ENCODE results near the gene MCOLN3. TPM values are rescaled to one million over a fixed set of nuclear protein-coding genes. Genes with fewer than 3 reads are reported as not detected.

Gene MCOLN3
- total RNA-seq, 1 donor from 2014 or later, result 0.68 TPM

DNA sequence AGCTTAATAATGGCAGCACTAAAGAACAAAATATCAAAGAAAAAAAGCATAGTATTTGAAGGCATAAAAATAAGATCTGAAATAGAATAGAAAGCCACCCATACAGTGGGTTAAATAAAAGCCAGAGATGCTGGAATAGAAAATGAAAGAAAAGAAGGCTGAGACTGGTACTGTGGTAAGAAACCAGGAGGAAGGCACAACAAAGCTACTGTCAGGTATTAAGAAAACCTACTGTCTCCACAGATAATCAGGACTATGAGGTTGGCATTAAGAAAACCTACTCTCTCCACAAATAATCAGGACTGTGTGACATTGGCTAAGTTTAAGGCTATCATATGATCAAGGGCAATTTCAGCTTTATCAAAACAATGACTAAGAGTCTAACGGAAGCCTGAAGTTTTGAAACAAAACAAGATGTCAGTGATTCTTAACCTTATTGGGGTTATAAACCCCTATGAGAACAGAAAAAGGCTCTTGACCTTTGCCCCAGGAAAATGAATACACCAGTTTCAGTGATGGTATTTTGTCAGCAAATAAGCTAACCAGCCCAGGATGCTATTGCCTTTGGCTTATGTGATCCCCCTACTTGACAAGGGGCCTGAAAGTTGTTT lies 75.8 kb downstream of the MCOLN3 start:
- H3K4me1 Mint-ChIP-seq (ENCODE audit: low read depth), result peaks cover 81% of the 10 kb centered on the region
- peak overlapping the region; percentile 69 for H3K4me3 Mint-ChIP-seq (ENCODE audit: low read depth)

DNA sequence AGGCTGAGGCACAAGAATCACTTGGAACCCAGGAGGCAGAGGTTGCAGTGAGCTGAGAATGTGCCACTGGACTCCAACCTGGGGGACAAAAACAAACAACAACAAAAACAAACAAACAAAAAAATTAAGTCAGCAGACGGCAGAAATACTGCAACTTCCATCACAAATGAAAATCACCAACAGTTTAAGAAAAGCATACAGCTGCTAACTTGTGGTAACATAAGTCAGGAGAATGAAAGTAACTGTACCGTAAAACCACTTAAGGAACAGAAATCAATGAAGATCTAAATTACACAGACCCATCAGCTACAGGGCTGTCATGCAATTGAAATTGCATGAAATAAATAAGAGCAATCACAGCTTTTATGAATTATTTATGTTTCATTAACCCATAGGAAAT lies 76.3 kb downstream of the MCOLN3 start:
- peaks cover under 1% of the 10 kb centered on the region for H3K9me3 Mint-ChIP-seq
- H3K27me3 Mint-ChIP-seq (ENCODE audit: low read depth), result no peaks in the 10 kb centered on the region
- intact Hi-C loops (cut with micrococcal nuclease), result loop anchor here (1.0 to 10.0 kb wide), 6 partner anchors 13 to 117 kb away; no protein-coding TSS in a partner anchor
- H3K4me1 Mint-ChIP-seq (ENCODE audit: low read depth), result peaks cover 81% of the 10 kb centered on the region
- DNase-seq (ENCODE audit: low spot score), result no peak
- H3K36me3 Mint-ChIP-seq (ENCODE audit: low read depth), result peaks cover 79% of the 10 kb centered on the region
- peak overlapping the region; percentile 69 for H3K4me3 Mint-ChIP-seq (ENCODE audit: low read depth)
- H3K27ac Mint-ChIP-seq, result peak overlapping the region; percentile 87

More for the DNA sequence above, 75.8 kb downstream of the MCOLN3 start:
- no peaks in the 10 kb centered on the region for H3K27me3 Mint-ChIP-seq (ENCODE audit: low read depth)
- H3K9me3 Mint-ChIP-seq, result peaks cover 6% of the 10 kb centered on the region
- peak overlapping the region; percentile 87 for H3K27ac Mint-ChIP-seq
- no peak for DNase-seq (ENCODE audit: low spot score)
- intact Hi-C loops (cut with micrococcal nuclease), result loop anchor here (1.0 to 10.0 kb wide), 6 partner anchors 13 to 118 kb away; no protein-coding TSS in a partner anchor
- H3K36me3 Mint-ChIP-seq (ENCODE audit: low read depth), result peaks cover 79% of the 10 kb centered on the region

GRCh38 chr1:84969489-84970250 lies 78.6 kb downstream of the MCOLN3 start:
- Mint-ChIP-seq H3K36me3 (ENCODE audit: low read depth) (peaks cover 77% of the 10 kb centered on the region), H3K4me1 (ENCODE audit: low read depth) (peaks cover 63% of the 10 kb centered on the region), H3K9me3 (no peaks in the 10 kb centered on the region), H3K27me3 (ENCODE audit: low read depth) (no peaks in the 10 kb centered on the region), H3K4me3 (ENCODE audit: low read depth) (no peak overlapping the region), H3K27ac (peak overlapping the region; percentile 85)
- intact Hi-C loops (cut with micrococcal nuclease), result loop anchor here (10.0 kb wide), 1 partner anchor 115 kb away; no protein-coding TSS in a partner anchor
- no peak for DNase-seq (ENCODE audit: low spot score)

GRCh38 chr1:84968865-84969264 lies 79.4 kb downstream of the MCOLN3 start:
- Mint-ChIP-seq H3K4me3 (ENCODE audit: low read depth) (no peak overlapping the region), H3K27me3 (ENCODE audit: low read depth) (no peaks in the 10 kb centered on the region), H3K36me3 (ENCODE audit: low read depth) (peaks cover 82% of the 10 kb centered on the region), H3K4me1 (ENCODE audit: low read depth) (peaks cover 55% of the 10 kb centered on the region), H3K27ac (peak overlapping the region; percentile 56), H3K9me3 (no peaks in the 10 kb centered on the region)
- intact Hi-C loops (cut with micrococcal nuclease), result no loop called here
- no peak for DNase-seq (ENCODE audit: low spot score)

GRCh38 chr1:84968101-84968500 lies 80.2 kb downstream of the MCOLN3 start:
- no peak overlapping the region for H3K4me3 Mint-ChIP-seq (ENCODE audit: low read depth)
- peaks cover 49% of the 10 kb centered on the region for H3K4me1 Mint-ChIP-seq (ENCODE audit: low read depth)
- peaks cover 83% of the 10 kb centered on the region for H3K36me3 Mint-ChIP-seq (ENCODE audit: low read depth)
- no peaks in the 10 kb centered on the region for H3K27me3 Mint-ChIP-seq (ENCODE audit: low read depth)
- H3K9me3 Mint-ChIP-seq, result no peaks in the 10 kb centered on the region
- H3K27ac Mint-ChIP-seq, result peak overlapping the region; percentile 9
- DNase-seq (ENCODE audit: low spot score), result no peak
- intact Hi-C loops (cut with micrococcal nuclease), result no loop called here

Other genes starting within 250 kb of the MCOLN3 start
- 0.11 TPM in 1 of 2 replicates, not detected in the other for gene LPAR3, start 155.3 kb downstream of the MCOLN3 start, total RNA-seq
- gene MCOLN2, start 51.4 kb downstream of the MCOLN3 start, total RNA-seq, result 142 and 143 TPM in 2 replicates
- gene SYDE2, start 152.5 kb upstream of the MCOLN3 start, total RNA-seq, result 1.9 and 2.1 TPM in 2 replicates
- gene C1orf52, start 211.2 kb upstream of the MCOLN3 start, total RNA-seq, result 23.9 and 25.8 TPM in 2 replicates
- gene BCL10, start 228.1 kb upstream of the MCOLN3 start, total RNA-seq, result 24.4 and 27.4 TPM in 2 replicates